K562 (cell line): ENCODE results near the gene DNAJB12. TPM values are rescaled to one million over a fixed set of nuclear protein-coding genes. Genes with fewer than 3 reads are reported as not detected.

Experiments used
- ARID4B ChIP-seq: sonication (generic); formaldehyde crosslinking; IDR thresholded peaks from 2 replicates; pipeline ENCODE4 v1.8.0; 2022; ENCODE audit warnings: mild to moderate bottlenecking, missing genetic modification reagents
- DDX20 ChIP-seq: fragments of 450-650 bp; IDR thresholded peaks from 2 replicates; pipeline ENCODE4 v1.6.1; 2016; ENCODE audit warnings: missing genetic modification characterization, low read depth, mild to moderate bottlenecking, missing compliant biosample characterization, moderate library complexity
- FOXJ2 ChIP-seq: fragments of 200-800 bp; sonication (Bioruptor generic); IDR thresholded peaks from 2 replicates; pipeline ENCODE4 v1.6.1; 2016; ENCODE audit warnings: missing genetic modification characterization, missing compliant biosample characterization
- NFRKB ChIP-seq: fragments of 450-650 bp; IDR thresholded peaks from 2 replicates; pipeline ENCODE4 v1.6.1; 2016; ENCODE audit warnings: low read depth
- NUFIP1 ChIP-seq: fragments of 450-650 bp; IDR thresholded peaks from 2 replicates; pipeline ENCODE4 v1.6.1; 2018; ENCODE audit not compliant: partially characterized antibody
- THRAP3 ChIP-seq: fragments of 450-650 bp; IDR thresholded peaks from 2 replicates; pipeline ENCODE4 v1.6.1; 2016; ENCODE audit warnings: mild to moderate bottlenecking, inconsistent platforms, borderline replicate concordance
- XRCC4 ChIP-seq: IDR thresholded peaks from one replicate; pipeline ENCODE4 v1.6.1; 2011; ENCODE audit not compliant: insufficient read depth, insufficient read length; ENCODE audit errors: extremely low read depth
- ZFP30 ChIP-seq: fragments of 250-450 bp; sonication (Bioruptor Pico); IDR thresholded peaks from 2 replicates; pipeline ENCODE4 v1.8.0; 2022; ENCODE audit warnings: moderate library complexity, mild to moderate bottlenecking, inconsistent platforms, borderline replicate concordance
- ZKSCAN1 ChIP-seq: fragments of 150-350 bp; IDR thresholded peaks from 2 replicates; pipeline ENCODE4 v1.6.1; 2016; ENCODE audit warnings: low read depth, low read length
- ZNF830 ChIP-seq: fragments of 250-450 bp; sonication (Bioruptor Pico); IDR thresholded peaks from 2 replicates; pipeline ENCODE4 v1.5.0; 2021; ENCODE audit warnings: mild to moderate bottlenecking
- polyA plus RNA-seq, 8 experiments: library from polyadenylated mRNA; depleted of rRNA in 4 of 8; stranded (reverse) in 5 of 8; unstranded in 3 of 8; fragments of >200 nt; fragmentation: Nextera tagmentation in 2 of 8; fragmentation: Illumina TruSeq in 1 of 8; extraction: Ambion mirVana in 2 of 8; extraction: Trizol in 1 of 8; gene quantifications; 2 replicates each; pipeline versions ENCODE4 v1.2.1 to v1.2.3, GENCODE V29; 2011 to 2014; ENCODE audit warnings: inconsistent platforms in 1 of 8, missing spikeins in 1 of 8
- total RNA-seq, 7 experiments: library from RNA; depleted of rRNA in 6 of 7; stranded (reverse); fragments of >200 nt in 6 of 7; fragmentation: Illumina TruSeq in 2 of 7; extraction: Trizol in 2 of 7; gene quantifications; 2 replicates each; pipeline versions ENCODE4 v1.2.1 to v1.2.3, GENCODE V29; 2011 to 2021; ENCODE audit warnings: low replicate concordance in 1 of 7
- TF ChIP-seq, protein P1 (sequence below): sonication (generic); formaldehyde crosslinking; IDR thresholded peaks from 2 replicates; pipeline ENCODE4 v1.8.0; 2022; ENCODE audit warnings: mild to moderate bottlenecking, missing genetic modification reagents
- TF ChIP-seq, protein P2 (sequence below): fragments of 450-650 bp; formaldehyde crosslinking; IDR thresholded peaks from 2 replicates; pipeline ENCODE4 v1.4.0; 2020; ENCODE audit warnings: mild to moderate bottlenecking
- TF ChIP-seq, protein P3 (sequence below): fragments of 200-800 bp; sonication (Bioruptor generic); IDR thresholded peaks from 2 replicates; pipeline ENCODE4 v1.6.1; 2016; ENCODE audit warnings: missing genetic modification characterization, missing compliant biosample characterization

Gene DNAJB12
- total and polyA plus RNA-seq, 9 of the 15 experiments (the other 6 are each of a cell fraction or from before 2014, with no cell fraction given) = 3.5 to 31.5 (median 20.3) TPM

DNA sequence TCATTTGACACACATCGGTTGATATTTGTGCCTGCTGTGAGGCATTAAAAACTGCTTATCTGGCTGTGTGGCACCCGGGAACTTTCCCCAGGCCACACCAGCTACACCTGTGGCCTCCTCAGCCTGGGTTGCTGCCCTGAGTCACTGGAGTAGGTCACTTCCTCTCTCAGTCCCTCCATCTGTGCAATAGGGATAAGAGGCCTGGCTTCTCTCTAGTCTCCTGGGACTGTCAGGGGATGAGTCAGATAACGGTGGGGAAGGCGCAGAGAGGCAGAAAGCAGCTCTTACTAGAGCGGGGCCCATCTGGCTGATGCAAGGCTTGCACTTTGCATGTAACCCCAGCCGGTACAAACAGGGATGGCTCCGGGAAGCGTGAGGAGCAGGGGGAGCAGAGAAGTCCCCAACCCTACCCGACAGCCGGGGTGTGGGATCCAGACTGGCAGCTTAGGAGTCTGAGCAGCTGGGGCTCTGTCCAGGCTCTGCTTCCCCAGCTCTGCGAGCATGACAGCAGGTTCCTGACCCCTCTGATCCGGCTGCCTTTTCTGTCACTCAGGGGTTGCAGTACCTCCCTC, 34.0 kb downstream of the DNAJB12 start (continued):
- TF ChIP-seq ARID4B (CRISPR knock-in tag) = peak; percentile 90
- TF ChIP-seq DDX20 (tag) = peak; percentile 70; the same call in 1 of the 2 replicates
- TF ChIP-seq, protein P1, sequence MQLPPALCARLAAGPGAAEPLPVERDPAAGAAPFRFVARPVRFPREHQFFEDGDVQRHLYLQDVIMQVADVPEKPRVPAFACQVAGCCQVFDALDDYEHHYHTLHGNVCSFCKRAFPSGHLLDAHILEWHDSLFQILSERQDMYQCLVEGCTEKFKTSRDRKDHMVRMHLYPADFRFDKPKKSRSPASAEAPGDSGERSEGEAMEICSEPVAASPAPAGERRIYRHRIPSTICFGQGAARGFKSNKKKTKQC = no peak
- peak; percentile 92 for TF ChIP-seq ZKSCAN1
- TF ChIP-seq FOXJ2 (tag) = peak; percentile 95
- TF ChIP-seq NFRKB = peak; percentile 92
- TF ChIP-seq, protein P2, sequence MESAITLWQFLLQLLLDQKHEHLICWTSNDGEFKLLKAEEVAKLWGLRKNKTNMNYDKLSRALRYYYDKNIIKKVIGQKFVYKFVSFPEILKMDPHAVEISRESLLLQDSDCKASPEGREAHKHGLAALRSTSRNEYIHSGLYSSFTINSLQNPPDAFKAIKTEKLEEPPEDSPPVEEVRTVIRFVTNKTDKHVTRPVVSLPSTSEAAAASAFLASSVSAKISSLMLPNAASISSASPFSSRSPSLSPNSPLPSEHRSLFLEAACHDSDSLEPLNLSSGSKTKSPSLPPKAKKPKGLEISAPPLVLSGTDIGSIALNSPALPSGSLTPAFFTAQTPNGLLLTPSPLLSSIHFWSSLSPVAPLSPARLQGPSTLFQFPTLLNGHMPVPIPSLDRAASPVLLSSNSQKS = no peak; the same call in 1 of the 2 replicates
- peak; percentile 80; the same call in 1 of the 2 replicates for TF ChIP-seq ZNF830 (CRISPR knock-in tag)
- no peak for TF ChIP-seq ZFP30 (CRISPR knock-in tag)
- TF ChIP-seq NUFIP1 = peak; percentile 60
- TF ChIP-seq THRAP3 = no peak
- no peak for TF ChIP-seq XRCC4
- TF ChIP-seq, protein P3, sequence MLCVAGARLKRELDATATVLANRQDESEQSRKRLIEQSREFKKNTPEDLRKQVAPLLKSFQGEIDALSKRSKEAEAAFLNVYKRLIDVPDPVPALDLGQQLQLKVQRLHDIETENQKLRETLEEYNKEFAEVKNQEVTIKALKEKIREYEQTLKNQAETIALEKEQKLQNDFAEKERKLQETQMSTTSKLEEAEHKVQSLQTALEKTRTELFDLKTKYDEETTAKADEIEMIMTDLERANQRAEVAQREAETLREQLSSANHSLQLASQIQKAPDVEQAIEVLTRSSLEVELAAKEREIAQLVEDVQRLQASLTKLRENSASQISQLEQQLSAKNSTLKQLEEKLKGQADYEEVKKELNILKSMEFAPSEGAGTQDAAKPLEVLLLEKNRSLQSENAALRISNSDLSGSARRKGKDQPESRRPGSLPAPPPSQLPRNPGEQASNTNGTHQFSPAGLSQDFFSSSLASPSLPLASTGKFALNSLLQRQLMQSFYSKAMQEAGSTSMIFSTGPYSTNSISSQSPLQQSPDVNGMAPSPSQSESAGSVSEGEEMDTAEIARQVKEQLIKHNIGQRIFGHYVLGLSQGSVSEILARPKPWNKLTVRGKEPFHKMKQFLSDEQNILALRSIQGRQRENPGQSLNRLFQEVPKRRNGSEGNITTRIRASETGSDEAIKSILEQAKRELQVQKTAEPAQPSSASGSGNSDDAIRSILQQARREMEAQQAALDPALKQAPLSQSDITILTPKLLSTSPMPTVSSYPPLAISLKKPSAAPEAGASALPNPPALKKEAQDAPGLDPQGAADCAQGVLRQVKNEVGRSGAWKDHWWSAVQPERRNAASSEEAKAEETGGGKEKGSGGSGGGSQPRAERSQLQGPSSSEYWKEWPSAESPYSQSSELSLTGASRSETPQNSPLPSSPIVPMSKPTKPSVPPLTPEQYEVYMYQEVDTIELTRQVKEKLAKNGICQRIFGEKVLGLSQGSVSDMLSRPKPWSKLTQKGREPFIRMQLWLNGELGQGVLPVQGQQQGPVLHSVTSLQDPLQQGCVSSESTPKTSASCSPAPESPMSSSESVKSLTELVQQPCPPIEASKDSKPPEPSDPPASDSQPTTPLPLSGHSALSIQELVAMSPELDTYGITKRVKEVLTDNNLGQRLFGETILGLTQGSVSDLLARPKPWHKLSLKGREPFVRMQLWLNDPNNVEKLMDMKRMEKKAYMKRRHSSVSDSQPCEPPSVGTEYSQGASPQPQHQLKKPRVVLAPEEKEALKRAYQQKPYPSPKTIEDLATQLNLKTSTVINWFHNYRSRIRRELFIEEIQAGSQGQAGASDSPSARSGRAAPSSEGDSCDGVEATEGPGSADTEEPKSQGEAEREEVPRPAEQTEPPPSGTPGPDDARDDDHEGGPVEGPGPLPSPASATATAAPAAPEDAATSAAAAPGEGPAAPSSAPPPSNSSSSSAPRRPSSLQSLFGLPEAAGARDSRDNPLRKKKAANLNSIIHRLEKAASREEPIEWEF (CRISPR knock-in tag) = peak; percentile 91
